Naive thymus-derived CD4-positive, alpha-beta T cell (primary cell): ENCODE data around the gene DTNB. TPM values are rescaled to one million over a fixed set of nuclear protein-coding genes. Genes with fewer than 3 reads are reported as not detected.
A peak's percentile ranks its signal among the peaks of the same experiment; 100 is the strongest.

ENCODE experiments used
- ATAC-seq: fragments of 150-1000 bp; cut with Tn5 transposase; 2 replicates; pipeline ENCODE4 v1.10.0; 2021; ENCODE audit warnings: mild to moderate bottlenecking, moderate library complexity
- CTCF ChIA-PET: fragments of 350-600 bp; sonication (Branson Sonifier 250); formaldehyde crosslinking; loops from one replicate; lab custom pipeline; 2021; ENCODE audit warnings: antibody characterized with exemption; lab: Charles Lee
- POLR2A ChIA-PET: fragments of 350-600 bp; sonication (Branson Sonifier 250); formaldehyde crosslinking; loops from one replicate; lab custom pipeline; 2021; ENCODE audit warnings: antibody characterized with exemption, inconsistent platforms; lab: Charles Lee
- DNase-seq, 9 donors: peaks; one replicate each; pipeline versions ENCODE4 v3.0.0 to v3.0.0-alpha.2; 2020 to 2022; ENCODE audit warnings: mixed read lengths in 1 of 9
- H3K27ac ChIP-seq: one replicate; pipeline ENCODE4 v1.7.0; 2013; ENCODE audit warnings: mild to moderate bottlenecking, low read depth, low read length, moderate library complexity
- H3K27me3 ChIP-seq, 2 donors: one replicate each; pipeline ENCODE4 v1.7.0; 2013; ENCODE audit warnings: low read length in 2 of 2, mild to moderate bottlenecking in 2 of 2, moderate library complexity in 2 of 2; ENCODE audit not compliant: control insufficient read depth in 2 of 2, insufficient read depth in 2 of 2
- H3K36me3 ChIP-seq, 3 experiments: 1 replicate in 2 of 3; 2 replicates in 1 of 3; pipeline ENCODE4 v1.7.0; 2013; ENCODE audit warnings: low read length in 3 of 3, mild to moderate bottlenecking in 3 of 3, moderate library complexity in 1 of 3; ENCODE audit not compliant: insufficient read depth in 3 of 3, control insufficient read depth in 2 of 3
- H3K4me1 ChIP-seq, 2 donors: one replicate each; pipeline ENCODE4 v1.7.0; 2013; ENCODE audit warnings: low read length in 2 of 2, mild to moderate bottlenecking in 2 of 2, moderate library complexity in 1 of 2; ENCODE audit not compliant: control insufficient read depth in 2 of 2, insufficient read depth in 2 of 2
- H3K4me3 ChIP-seq: 2 replicates; pipeline ENCODE4 v1.7.0; 2013; ENCODE audit warnings: mild to moderate bottlenecking, low read length
- H3K9me3 ChIP-seq, 3 experiments: 1 replicate in 2 of 3; 2 replicates in 1 of 3; pipeline ENCODE4 v1.7.0; 2013; ENCODE audit warnings: low read length in 3 of 3; ENCODE audit not compliant: control insufficient read depth in 2 of 3
- H3K27ac Mint-ChIP-seq, 9 donors: one replicate each; pipeline ENCODE4 v1.8.0; 2020 to 2022; ENCODE audit warnings: mixed read lengths in 9 of 9, mild to moderate bottlenecking in 8 of 9, moderate library complexity in 5 of 9, inconsistent platforms in 2 of 9
- H3K27me3 Mint-ChIP-seq, 5 donors: one replicate each; pipeline ENCODE4 v1.8.0; 2021 to 2022; ENCODE audit warnings: mixed read lengths in 5 of 5, mild to moderate bottlenecking in 1 of 5
- H3K36me3 Mint-ChIP-seq, 5 donors: one replicate each; pipeline ENCODE4 v1.8.0; 2020 to 2022; ENCODE audit warnings: mixed read lengths in 5 of 5, mild to moderate bottlenecking in 3 of 5, inconsistent platforms in 1 of 5
- H3K4me1 Mint-ChIP-seq, 7 donors: one replicate each; pipeline ENCODE4 v1.8.0; 2020 to 2022; ENCODE audit warnings: mixed read lengths in 7 of 7, mild to moderate bottlenecking in 3 of 7, inconsistent platforms in 1 of 7
- H3K4me3 Mint-ChIP-seq, 10 donors: one replicate each; pipeline ENCODE4 v1.8.0; 2020 to 2022; ENCODE audit warnings: mild to moderate bottlenecking in 10 of 10, mixed read lengths in 10 of 10, moderate library complexity in 6 of 10, inconsistent platforms in 2 of 10
- H3K9me3 Mint-ChIP-seq, 11 donors: one replicate each; pipeline ENCODE4 v1.8.0; 2020 to 2022; ENCODE audit warnings: mixed read lengths in 11 of 11, mild to moderate bottlenecking in 4 of 11, inconsistent platforms in 1 of 11, moderate library complexity in 1 of 11
- intact Hi-C, 2 donors: fragments of 100-400 bp; cut with micrococcal nuclease; formaldehyde crosslinking; loops; one replicate each; pipeline ENCODE4 v1.15.1; 2023
- polyA plus RNA-seq, 2 donors: library from polyadenylated mRNA; unstranded; fragments of 300-500 nt; fragmentation: Illumina TruSeq; gene quantifications; one replicate each; pipeline ENCODE4 v1.2.3, GENCODE V29; 2021
- total RNA-seq, 6 experiments: library from RNA in 5 of 6; stranded (reverse) in 5 of 6; gene quantifications; 1 replicate in 5 of 6; 2 replicates in 1 of 6; pipeline ENCODE4 v1.2.3 and lab custom pipeline; 2021 to 2026

DTNB gene
- total and polyA plus RNA-seq, 7 experiments from 2014 or later, result 17.0 to 56.2 (median 33.1) TPM

DNA sequence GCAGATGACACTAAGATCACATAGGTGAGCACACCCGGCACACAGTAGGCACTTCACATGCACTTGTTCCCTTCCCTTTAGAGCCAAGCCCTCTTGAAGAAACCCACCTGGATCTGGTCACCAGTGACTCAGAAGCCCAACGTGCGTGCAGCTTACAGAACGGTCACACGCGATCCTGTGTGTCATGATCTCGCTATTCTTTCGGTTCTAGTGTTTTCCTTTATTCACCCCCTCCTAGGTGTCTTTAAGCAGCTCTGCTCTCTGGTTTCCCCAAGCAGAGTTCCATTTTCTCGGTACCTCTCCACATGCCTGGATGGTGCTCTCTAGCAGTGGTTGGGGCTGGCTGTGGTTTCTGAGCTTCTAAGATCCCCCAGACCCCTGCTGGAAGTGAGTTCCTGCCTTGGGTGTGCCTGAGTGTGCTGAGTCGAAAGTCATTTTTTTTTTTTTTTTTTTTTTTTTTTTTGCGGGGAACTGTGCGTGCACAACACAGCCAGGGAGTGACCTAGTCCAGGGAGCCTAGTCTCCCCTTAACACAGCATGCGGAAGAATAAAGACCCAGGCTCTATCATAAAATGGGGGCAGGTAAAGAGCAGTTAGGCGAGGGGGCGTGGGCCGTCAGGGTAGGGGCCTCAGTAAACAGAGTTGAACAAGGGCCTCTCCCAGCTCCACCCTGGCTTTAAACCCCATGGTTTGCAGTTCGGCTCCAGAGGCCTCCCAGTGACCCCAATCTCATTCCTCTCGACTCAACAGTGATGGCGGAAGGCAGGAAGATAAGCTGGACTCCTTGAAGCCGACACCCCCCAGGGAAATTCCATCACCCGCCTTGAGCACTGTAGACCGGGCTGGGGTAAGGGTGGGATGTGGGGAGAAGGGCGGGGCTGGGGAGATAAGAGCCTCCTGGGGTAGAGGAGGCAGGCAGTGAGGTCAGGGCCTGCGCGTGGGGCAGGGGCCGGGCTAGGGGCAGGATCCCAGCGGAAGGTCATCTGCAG is 301.8 kb downstream of the DTNB start:
- Mint-ChIP-seq H3K9me3 (no peaks in the 10 kb centered on the region), H3K27me3 (no peaks in the 10 kb centered on the region), H3K27ac (peak overlapping the region in 1 of 9 donors; percentile 33), H3K4me3 (no peak overlapping the region), H3K4me1 (peaks cover 5 to 16% (median 11%) of the 10 kb centered on the region in 7 donors), H3K36me3 (peaks cover 0 to 6% (median 0%) of the 10 kb centered on the region in 5 donors)
- ChIA-PET POLR2A (interaction anchor here (0.7 to 3.4 kb wide), 2 partner anchors 9 to 159 kb away, joined by 3 to 13 read pairs; no protein-coding TSS in a partner anchor), CTCF (no interaction called here)
- ATAC-seq (no peak), DNase-seq (peak in 1 of 9 donors; percentile 13)
- no peaks in the 10 kb centered on the region for H3K9me3 ChIP-seq
- H3K27me3 ChIP-seq, result no peaks in the 10 kb centered on the region
- no peaks in the 10 kb centered on the region for H3K36me3 ChIP-seq
- no peak overlapping the region for H3K27ac ChIP-seq
- peaks cover 6% of the 10 kb centered on the region in 2 donors for H3K4me1 ChIP-seq
- intact Hi-C loops, result loop anchor here in 1 of 2 donors (10.0 kb wide), 1 partner anchor 303 kb away; the partner anchor contains the start of gene DTNB
- H3K4me3 ChIP-seq, result no peak overlapping the region

DNA sequence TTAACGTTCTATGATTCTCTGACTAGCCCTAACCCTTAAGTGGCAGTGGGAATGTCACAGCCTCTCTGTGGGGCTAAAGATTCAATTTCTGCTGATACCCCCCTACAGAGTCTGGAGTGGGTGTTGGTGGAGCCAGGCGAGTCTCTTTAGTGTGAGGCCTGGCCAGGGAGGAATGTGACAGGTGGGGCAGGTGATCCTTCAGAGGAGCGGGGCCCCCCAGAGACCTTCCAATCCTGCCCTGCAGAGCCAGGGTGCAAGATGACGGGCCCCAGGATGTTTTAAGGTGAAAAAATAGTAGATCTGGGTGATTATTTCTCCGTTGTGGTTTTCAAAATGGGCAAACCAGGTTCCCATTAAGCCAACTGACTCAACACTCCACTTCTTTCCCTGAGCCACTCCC is 303.5 kb downstream of the DTNB start:
- Histone ChIP-seq H3K27me3 (no peaks in the 10 kb centered on the region), H3K27ac (no peak overlapping the region), H3K4me1 (no peaks in the 10 kb centered on the region), H3K4me3 (no peak overlapping the region), H3K36me3 (no peaks in the 10 kb centered on the region), H3K9me3 (no peaks in the 10 kb centered on the region)
- no peaks in the 10 kb centered on the region for H3K9me3 Mint-ChIP-seq
- H3K36me3 Mint-ChIP-seq, result peaks cover 0 to 2% (median 0%) of the 10 kb centered on the region in 5 donors
- POLR2A ChIA-PET, result no interaction called here
- peaks cover 0 to 14% (median 5%) of the 10 kb centered on the region in 7 donors for H3K4me1 Mint-ChIP-seq
- CTCF ChIA-PET, result interaction anchor here (0.5 kb wide), 1 partner anchor 16 kb away, joined by 3 read pairs; no protein-coding TSS in a partner anchor
- ATAC-seq, result no peak
- intact Hi-C loops, result loop anchor here in 1 of 2 donors (10.0 kb wide), 1 partner anchor 305 kb away; the partner anchor contains the start of gene DTNB
- H3K27me3 Mint-ChIP-seq, result no peaks in the 10 kb centered on the region
- H3K27ac Mint-ChIP-seq, result peak overlapping the region in 2 of 9 donors; percentile 22 to 45
- H3K4me3 Mint-ChIP-seq, result no peak overlapping the region
- no peak for DNase-seq

DNA sequence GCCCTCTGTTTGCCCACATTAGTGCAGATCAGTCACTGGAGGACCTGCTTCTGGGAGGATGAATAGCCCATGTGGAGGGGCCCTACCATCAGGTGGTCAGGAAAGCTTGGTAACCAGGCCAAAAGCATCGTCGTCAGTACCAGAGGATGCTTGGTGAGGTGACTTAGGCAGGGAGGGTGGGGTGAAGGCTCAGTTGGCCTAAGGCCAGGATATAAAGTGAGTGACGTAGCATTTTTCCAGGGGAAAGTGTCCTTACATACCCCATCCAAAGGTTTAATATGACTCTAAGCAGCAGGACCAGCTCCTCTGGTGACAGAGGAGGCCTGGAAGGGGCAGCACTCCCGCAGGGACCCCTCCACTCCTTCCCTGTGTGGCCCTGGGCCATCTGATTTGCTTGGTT is 303.9 kb downstream of the DTNB start:
- H3K4me3 ChIP-seq, result no peak overlapping the region
- H3K4me1 Mint-ChIP-seq, result peaks cover 2 to 17% (median 6%) of the 10 kb centered on the region in 7 donors
- H3K27me3 Mint-ChIP-seq, result no peaks in the 10 kb centered on the region
- no peaks in the 10 kb centered on the region for H3K36me3 ChIP-seq
- no peak overlapping the region for H3K27ac ChIP-seq
- no peaks in the 10 kb centered on the region for H3K36me3 Mint-ChIP-seq
- H3K27me3 ChIP-seq, result no peaks in the 10 kb centered on the region
- ChIA-PET POLR2A (no interaction called here), CTCF (interaction anchor here (0.5 kb wide), 1 partner anchor 15 kb away, joined by 3 read pairs; no protein-coding TSS in a partner anchor)
- H3K4me1 ChIP-seq, result no peaks in the 10 kb centered on the region
- no peaks in the 10 kb centered on the region for H3K9me3 Mint-ChIP-seq
- H3K27ac Mint-ChIP-seq, result peak overlapping the region in 1 of 9 donors; percentile 57
- ATAC-seq (no peak), DNase-seq (no peak)
- intact Hi-C loops, result no loop called here
- H3K4me3 Mint-ChIP-seq, result no peak overlapping the region
- no peaks in the 10 kb centered on the region for H3K9me3 ChIP-seq

DNA sequence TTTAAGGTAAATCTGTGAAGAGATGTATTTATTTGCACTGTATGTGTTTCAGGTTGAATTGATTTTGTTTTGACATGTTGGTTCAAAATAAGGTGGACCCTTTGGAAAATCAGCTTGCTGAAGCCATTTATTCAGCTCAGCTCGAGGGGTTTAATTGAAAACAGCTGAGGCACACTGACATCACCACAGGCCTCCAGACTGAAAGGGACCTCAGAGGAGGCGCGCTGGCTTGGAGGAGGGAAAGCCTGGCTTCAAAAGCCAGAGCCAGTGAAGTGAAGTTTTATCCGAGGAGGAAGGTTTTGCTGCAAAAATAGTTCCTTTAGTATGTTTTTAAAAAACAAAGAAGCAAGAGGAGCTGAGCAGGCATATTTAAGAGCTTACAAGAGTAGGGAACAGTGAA is 304.7 kb downstream of the DTNB start:
- Mint-ChIP-seq H3K4me1 (peaks cover 6 to 21% (median 12%) of the 10 kb centered on the region in 7 donors), H3K4me3 (no peak overlapping the region), H3K27ac (peak overlapping the region in 2 of 9 donors; percentile 18 to 57), H3K36me3 (no peaks in the 10 kb centered on the region), H3K9me3 (no peaks in the 10 kb centered on the region), H3K27me3 (no peaks in the 10 kb centered on the region)
- H3K27me3 ChIP-seq, result no peaks in the 10 kb centered on the region
- ATAC-seq (no peak), DNase-seq (no peak)
- H3K27ac ChIP-seq, result no peak overlapping the region
- H3K9me3 ChIP-seq, result no peaks in the 10 kb centered on the region
- ChIA-PET CTCF (no interaction called here), POLR2A (interaction anchor here (0.7 kb wide), 2 partner anchors 52 to 154 kb away, joined by 3 to 5 read pairs; no protein-coding TSS in a partner anchor)
- H3K4me1 ChIP-seq, result no peaks in the 10 kb centered on the region
- no peaks in the 10 kb centered on the region for H3K36me3 ChIP-seq
- intact Hi-C loops, result no loop called here
- H3K4me3 ChIP-seq, result no peak overlapping the region

GRCh38 chr2:25367296-25367695 is 306.1 kb downstream of the DTNB start:
- CTCF ChIA-PET, result no interaction called here
- no peak for DNase-seq

DNA sequence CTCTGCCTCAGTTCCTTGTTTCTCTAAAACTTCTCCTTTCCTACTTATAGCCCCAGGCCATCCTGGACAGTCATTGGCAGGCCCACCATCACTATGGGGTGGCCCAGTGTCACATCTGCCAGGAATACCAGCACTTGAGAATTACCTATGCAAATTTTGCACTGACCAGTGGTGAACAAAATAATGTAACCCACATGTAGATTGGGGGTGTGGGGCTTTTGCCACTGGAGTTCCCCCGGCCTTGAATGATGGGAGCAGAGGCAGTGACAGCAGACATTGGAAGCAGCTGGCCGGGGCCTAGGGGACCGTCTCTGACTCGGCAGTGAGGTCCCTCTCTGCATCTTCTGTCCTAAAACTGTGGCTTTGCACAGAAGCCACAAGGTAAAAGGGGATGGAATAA is 306.7 kb downstream of the DTNB start:
- DNase-seq, result no peak
- H3K9me3 ChIP-seq, result no peaks in the 10 kb centered on the region
- H3K36me3 ChIP-seq, result no peaks in the 10 kb centered on the region
- CTCF ChIA-PET, result no interaction called here
- Mint-ChIP-seq H3K4me1 (peaks cover 11 to 36% (median 25%) of the 10 kb centered on the region in 7 donors), H3K27me3 (no peaks in the 10 kb centered on the region), H3K27ac (peak overlapping the region in 2 of 9 donors; percentile 37 to 69), H3K36me3 (no peaks in the 10 kb centered on the region), H3K9me3 (no peaks in the 10 kb centered on the region), H3K4me3 (no peak overlapping the region)
- no peak overlapping the region for H3K27ac ChIP-seq
- no peak overlapping the region for H3K4me3 ChIP-seq
- no peaks in the 10 kb centered on the region for H3K27me3 ChIP-seq
- POLR2A ChIA-PET, result interaction anchor here (0.5 kb wide), 1 partner anchor 133 kb away, joined by 4 read pairs; no protein-coding TSS in a partner anchor
- ATAC-seq, result no peak
- intact Hi-C loops, result no loop called here
- H3K4me1 ChIP-seq, result peaks cover 3% of the 10 kb centered on the region in 2 donors

More at GRCh38 chr2:25367296-25367695, 306.1 kb downstream of the DTNB start:
- no peaks in the 10 kb centered on the region for H3K36me3 ChIP-seq
- Mint-ChIP-seq H3K27me3 (no peaks in the 10 kb centered on the region), H3K4me1 (peaks cover 11 to 30% (median 19%) of the 10 kb centered on the region in 7 donors), H3K9me3 (no peaks in the 10 kb centered on the region), H3K4me3 (no peak overlapping the region), H3K27ac (peak overlapping the region in 2 of 9 donors; percentile 8 to 37), H3K36me3 (no peaks in the 10 kb centered on the region)
- POLR2A ChIA-PET, result no interaction called here
- H3K4me3 ChIP-seq, result no peak overlapping the region
- no peaks in the 10 kb centered on the region for H3K27me3 ChIP-seq
- no peak overlapping the region for H3K27ac ChIP-seq
- peaks cover 0 to 3% of the 10 kb centered on the region in 2 donors for H3K4me1 ChIP-seq
- ATAC-seq, result no peak
- intact Hi-C loops, result no loop called here
- no peaks in the 10 kb centered on the region for H3K9me3 ChIP-seq
